Neuronal stem cell (in vitro differentiated cells): ENCODE measurements around the gene ICA1.

ENCODE experiments used
- DNase-seq: peaks from one replicate; pipeline ENCODE4 v3.0.0-alpha.2; 2013; ENCODE audit warnings: low spot score
- H2AFZ ChIP-seq: one replicate; pipeline ENCODE4 v1.6.1; 2013; ENCODE audit warnings: mild to moderate bottlenecking, low read length, inconsistent platforms
- H2AK5ac ChIP-seq: 2 replicates; pipeline ENCODE4 v1.6.1; 2013; ENCODE audit warnings: low read depth, mild to moderate bottlenecking, inconsistent platforms, low read length, moderate library complexity, mixed read lengths
- H2BK120ac ChIP-seq: 2 replicates; pipeline ENCODE4 v1.6.1; 2013; ENCODE audit warnings: low read depth, mild to moderate bottlenecking, inconsistent platforms, low read length, moderate library complexity, mixed read lengths
- H2BK12ac ChIP-seq: one replicate; pipeline ENCODE4 v1.6.1; 2013; ENCODE audit warnings: low read length, inconsistent platforms
- H2BK15ac ChIP-seq: 2 replicates; pipeline ENCODE4 v1.6.1; 2013; ENCODE audit warnings: mild to moderate bottlenecking, low read length, inconsistent platforms, mixed read lengths
- H2BK5ac ChIP-seq: one replicate; pipeline ENCODE4 v1.6.1; 2013; ENCODE audit warnings: inconsistent platforms, mild to moderate bottlenecking, low read length, moderate library complexity
- H3K14ac ChIP-seq: one replicate; pipeline ENCODE4 v1.6.1; 2013; ENCODE audit warnings: low read length, inconsistent platforms
- H3K18ac ChIP-seq: 2 replicates; pipeline ENCODE4 v1.6.1; 2013; ENCODE audit warnings: low read length, inconsistent platforms
- H3K23ac ChIP-seq: 2 replicates; pipeline ENCODE4 v1.6.1; 2013; ENCODE audit warnings: low read depth, mild to moderate bottlenecking, mixed read lengths, low read length, inconsistent platforms; ENCODE audit not compliant: poor library complexity
- H3K27ac ChIP-seq: replicated peaks from 3 replicates; pipeline ENCODE4 v1.5.1; 2013; ENCODE audit warnings: low read length, inconsistent platforms
- H3K27me3 ChIP-seq, 3 experiments: 2 replicates each; pipeline ENCODE4 v1.6.1; 2013; ENCODE audit warnings: low read length in 3 of 3, mild to moderate bottlenecking in 2 of 3, inconsistent platforms in 1 of 3, low read depth in 1 of 3, mixed read lengths in 1 of 3, moderate library complexity in 1 of 3; ENCODE audit not compliant: control insufficient read depth in 3 of 3, insufficient read depth in 3 of 3
- H3K36me3 ChIP-seq, 2 donors: replicated peaks in 1 of 2; 2 replicates each; pipeline ENCODE4 v1.6.1; 2013; ENCODE audit warnings: low read length in 2 of 2; ENCODE audit not compliant: control insufficient read depth in 2 of 2, insufficient read depth in 2 of 2
- H3K4ac ChIP-seq: 2 replicates; pipeline ENCODE4 v1.6.1; 2013; ENCODE audit warnings: inconsistent platforms, mild to moderate bottlenecking, low read length, moderate library complexity
- H3K4me1 ChIP-seq, 2 donors: 1 replicate in 1 of 2; 2 replicates in 1 of 2; pipeline ENCODE4 v1.6.1; 2013; ENCODE audit warnings: low read length in 2 of 2, low read depth in 1 of 2; ENCODE audit not compliant: control insufficient read depth in 2 of 2, insufficient read depth in 1 of 2
- H3K4me2 ChIP-seq: one replicate; pipeline ENCODE4 v1.6.1; 2013; ENCODE audit warnings: mild to moderate bottlenecking, low read length, inconsistent platforms; ENCODE audit not compliant: insufficient read depth, poor library complexity, severe bottlenecking
- H3K4me3 ChIP-seq, 2 donors: 2 replicates each; pipeline ENCODE4 v1.5.1; 2013; ENCODE audit warnings: low read length in 2 of 2, mild to moderate bottlenecking in 2 of 2, inconsistent platforms in 1 of 2, moderate library complexity in 1 of 2
- H3K79me1 ChIP-seq: one replicate; pipeline ENCODE4 v1.6.1; 2013; ENCODE audit warnings: low read depth, mild to moderate bottlenecking, inconsistent platforms, low read length, moderate library complexity
- H3K9ac ChIP-seq: one replicate; pipeline ENCODE4 v1.6.1; 2013; ENCODE audit warnings: mild to moderate bottlenecking, low read depth, low read length, inconsistent platforms; ENCODE audit not compliant: poor library complexity
- H3K9me3 ChIP-seq, 2 donors: replicated peaks in 1 of 2; 2 replicates each; pipeline versions ENCODE3 to v1.6.1; 2013; ENCODE audit warnings: low read length in 2 of 2, mild to moderate bottlenecking in 2 of 2, inconsistent platforms in 1 of 2, low read depth in 1 of 2, mixed read lengths in 1 of 2, moderate library complexity in 1 of 2; ENCODE audit not compliant: control insufficient read depth in 2 of 2, insufficient read depth in 1 of 2
- H4K8ac ChIP-seq: one replicate; pipeline ENCODE4 v1.6.1; 2013; ENCODE audit warnings: low read depth, mild to moderate bottlenecking, inconsistent platforms, low read length, moderate library complexity
- H4K91ac ChIP-seq: one replicate; pipeline ENCODE4 v1.6.1; 2013; ENCODE audit warnings: low read length, low read depth, mild to moderate bottlenecking, inconsistent platforms; ENCODE audit not compliant: poor library complexity
- WGBS, 2 donors: extraction: QIAGEN DNeasy Blood & Tissue Kit; methylation state at CpG; one replicate each; pipeline ENCODE4 v1.1.7; 2013; ENCODE audit warnings: missing lambda C conversion rate in 2 of 2, mixed read lengths in 1 of 2; ENCODE audit not compliant: insufficient read length in 2 of 2, insufficient replicate concordance in 1 of 2; ENCODE audit errors: extremely low coverage in 2 of 2; 5-methylcytosine and 5-hydroxymethylcytosine counted together

Gene ICA1

DNA sequence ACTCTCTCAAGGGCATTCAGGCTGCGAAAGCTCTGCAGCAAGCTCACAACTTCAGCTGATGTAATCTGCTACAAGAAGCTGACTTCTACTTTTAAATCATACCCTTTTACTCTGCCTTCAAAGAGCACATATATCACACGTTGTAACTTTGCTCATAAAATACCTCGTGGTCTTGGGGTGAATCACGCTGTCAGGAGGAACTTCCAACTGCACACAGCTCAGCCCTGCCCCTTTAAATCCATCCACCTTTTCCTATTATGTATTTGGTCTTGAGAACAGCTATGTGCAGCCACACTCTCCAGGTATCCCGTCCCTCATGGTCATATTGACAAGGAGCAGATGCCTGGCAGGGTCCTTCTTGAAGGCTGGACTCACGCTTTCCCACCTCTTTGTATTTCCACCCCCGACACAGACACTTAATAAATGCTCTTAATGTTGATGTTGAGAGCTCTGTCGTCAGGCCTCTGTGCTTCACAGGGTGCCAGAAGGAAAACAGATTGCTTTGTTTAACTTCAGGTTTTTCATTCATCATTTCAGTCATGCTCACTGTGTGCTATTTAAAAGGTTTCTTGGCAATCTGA lies 47.6 kb downstream of the ICA1 start:
- no peak overlapping the region for H3K9ac ChIP-seq
- H4K91ac ChIP-seq: no peak overlapping the region
- H2BK5ac ChIP-seq: no peak overlapping the region
- no peak overlapping the region for H3K4ac ChIP-seq
- no peak for DNase-seq
- no peaks in the 10 kb centered on the region for H3K27me3 ChIP-seq
- H4K8ac ChIP-seq: no peak overlapping the region
- no peak overlapping the region for H3K14ac ChIP-seq
- no peak overlapping the region for H3K27ac ChIP-seq
- no peak overlapping the region for H2BK120ac ChIP-seq
- H3K36me3 ChIP-seq: no peaks in the 10 kb centered on the region
- H3K4me3 ChIP-seq: no peak overlapping the region
- H2BK12ac ChIP-seq: no peak overlapping the region
- H2AK5ac ChIP-seq: peak overlapping the region; percentile 8
- no peak overlapping the region for H3K18ac ChIP-seq
- no peaks in the 10 kb centered on the region for H3K9me3 ChIP-seq
- H2AFZ ChIP-seq: no peak overlapping the region
- H3K4me1 ChIP-seq: peaks cover 20 to 43% of the 10 kb centered on the region in 2 donors
- no peak overlapping the region for H2BK15ac ChIP-seq
- H3K4me2 ChIP-seq: no peak overlapping the region
- no CpG with 5 or more reads among the region's 8 CpGs for WGBS, 2 donors
- H3K79me1 ChIP-seq: no peaks in the 10 kb centered on the region
- no peak overlapping the region for H3K23ac ChIP-seq

DNA sequence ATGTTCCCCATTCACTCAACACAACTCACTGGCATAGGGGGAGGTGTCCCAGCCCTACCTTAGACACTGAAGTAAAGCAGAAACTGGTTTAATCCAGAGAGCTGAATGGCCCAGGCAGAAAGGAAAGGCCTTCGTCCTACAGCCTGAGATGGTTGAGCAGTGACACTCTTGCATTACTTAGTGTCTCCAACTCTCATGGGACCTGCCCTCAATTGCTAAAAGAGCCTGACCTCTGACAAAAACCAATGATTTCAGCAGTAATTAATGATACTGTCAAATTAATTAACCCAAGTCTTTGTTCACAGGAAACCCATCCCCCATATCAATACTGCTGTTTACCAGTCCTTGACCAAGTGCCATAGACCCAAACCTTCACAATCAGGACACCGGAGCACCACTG lies 48.6 kb downstream of the ICA1 start:
- no peaks in the 10 kb centered on the region for H3K79me1 ChIP-seq

DNA sequence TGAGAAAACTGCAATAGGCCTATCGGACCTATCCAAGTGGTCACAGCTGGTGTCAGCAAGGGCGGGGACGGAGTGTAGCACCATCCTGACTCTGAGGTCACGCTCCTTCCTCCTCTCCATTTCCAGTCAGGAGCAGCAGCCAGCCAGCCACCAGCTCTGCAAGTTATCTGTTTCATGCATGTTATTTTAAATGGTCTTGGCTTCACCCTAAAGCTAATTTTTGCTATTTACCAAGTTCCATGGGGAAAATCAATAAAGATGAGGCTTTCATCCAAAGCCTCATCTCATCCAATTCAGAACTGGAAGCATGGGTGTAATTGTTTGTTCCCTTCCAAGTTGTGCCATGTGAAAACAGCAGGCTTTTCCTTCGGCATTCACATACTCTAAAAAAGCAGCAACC lies 49.3 kb downstream of the ICA1 start:
- no peaks in the 10 kb centered on the region for H3K27me3 ChIP-seq
- H3K4me1 ChIP-seq: peaks cover 23 to 53% of the 10 kb centered on the region in 2 donors
- no peak overlapping the region for H2AK5ac ChIP-seq
- no CpG with 5 or more reads among the region's 5 CpGs for WGBS, 2 donors
- no peak overlapping the region for H3K4me2 ChIP-seq
- no peak overlapping the region for H2BK5ac ChIP-seq
- H4K91ac ChIP-seq: no peak overlapping the region
- no peak overlapping the region for H3K14ac ChIP-seq
- H3K18ac ChIP-seq: peak overlapping the region; percentile 15
- no peak overlapping the region for H2BK15ac ChIP-seq
- H2BK12ac ChIP-seq: no peak overlapping the region
- H3K4me3 ChIP-seq: no peak overlapping the region
- H3K9me3 ChIP-seq: no peaks in the 10 kb centered on the region
- H3K27ac ChIP-seq: no peak overlapping the region
- no peak overlapping the region for H2AFZ ChIP-seq
- H3K23ac ChIP-seq: no peak overlapping the region
- no peak overlapping the region for H2BK120ac ChIP-seq
- no peak overlapping the region for H3K9ac ChIP-seq
- no peak overlapping the region for H4K8ac ChIP-seq
- no peak overlapping the region for H3K4ac ChIP-seq
- H3K79me1 ChIP-seq: no peaks in the 10 kb centered on the region
- DNase-seq: no peak
- no peaks in the 10 kb centered on the region for H3K36me3 ChIP-seq

More for the DNA sequence above, 48.6 kb downstream of the ICA1 start:
- no peak overlapping the region for H2BK120ac ChIP-seq
- no peak overlapping the region for H3K23ac ChIP-seq
- no peak overlapping the region for H2BK5ac ChIP-seq
- peak overlapping the region; percentile 11 for H2AFZ ChIP-seq
- H3K9me3 ChIP-seq: no peaks in the 10 kb centered on the region
- peaks cover 23 to 51% of the 10 kb centered on the region in 2 donors for H3K4me1 ChIP-seq
- H3K9ac ChIP-seq: no peak overlapping the region
- no peak overlapping the region for H3K18ac ChIP-seq
- WGBS, 2 donors: no CpG with 5 or more reads among the region's 2 CpGs
- H2BK12ac ChIP-seq: no peak overlapping the region
- no peak overlapping the region for H3K27ac ChIP-seq
- H3K4me2 ChIP-seq: no peak overlapping the region
- no peak overlapping the region for H3K4ac ChIP-seq
- no peak overlapping the region for H4K8ac ChIP-seq
- H3K27me3 ChIP-seq: no peaks in the 10 kb centered on the region
- H2AK5ac ChIP-seq: no peak overlapping the region
- no peak overlapping the region for H3K4me3 ChIP-seq
- H2BK15ac ChIP-seq: no peak overlapping the region
- H3K14ac ChIP-seq: no peak overlapping the region
- H4K91ac ChIP-seq: no peak overlapping the region
- no peaks in the 10 kb centered on the region for H3K36me3 ChIP-seq
- DNase-seq: no peak

DNA sequence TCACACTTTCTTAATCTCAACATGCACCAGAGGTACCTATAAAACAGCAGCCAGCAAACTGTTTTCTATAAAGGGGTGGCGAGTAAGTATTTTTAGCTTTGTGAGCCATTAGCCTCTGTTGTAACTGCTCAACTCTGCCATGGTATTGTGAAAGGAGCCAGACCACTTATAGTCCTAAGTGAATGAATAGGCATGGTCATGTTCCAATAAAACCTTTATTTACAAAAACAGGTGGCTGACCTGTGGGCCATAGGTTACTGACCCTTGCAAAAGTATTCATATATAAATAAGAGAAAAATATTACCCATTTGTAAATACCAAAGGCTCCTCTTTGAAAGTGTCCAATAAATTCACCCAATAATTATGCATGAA lies 50.3 kb downstream of the ICA1 start:
- Histone ChIP-seq H3K27ac (no peak overlapping the region), H3K14ac (no peak overlapping the region), H4K91ac (no peak overlapping the region), H3K36me3 (no peaks in the 10 kb centered on the region), H2BK120ac (no peak overlapping the region), H3K79me1 (no peaks in the 10 kb centered on the region), H2BK5ac (no peak overlapping the region), H3K27me3 (no peaks in the 10 kb centered on the region), H4K8ac (no peak overlapping the region), H3K4ac (no peak overlapping the region), H2BK15ac (no peak overlapping the region), H3K4me1 (peaks cover 23 to 58% of the 10 kb centered on the region in 2 donors), H3K4me3 (no peak overlapping the region), H3K9me3 (no peaks in the 10 kb centered on the region), H3K18ac (no peak overlapping the region), H2BK12ac (no peak overlapping the region), H3K9ac (no peak overlapping the region), H3K23ac (no peak overlapping the region), H2AFZ (no peak overlapping the region), H2AK5ac (no peak overlapping the region), H3K4me2 (no peak overlapping the region)
- no CpG with 5 or more reads among the region's 1 CpG for WGBS, 2 donors
- no peak for DNase-seq
